HG02943 (cell line): ENCODE measurements around the gene USP37.

Experiments used
- ATAC-seq: cut with Tn5 transposase; IDR thresholded peaks from one replicate; pipeline ENCODE4 v1.9.1; 2021; ENCODE audit warnings: mild to moderate bottlenecking, low read depth, moderate library complexity; ENCODE audit not compliant: unreplicated experiment

The USP37 gene

DNA sequence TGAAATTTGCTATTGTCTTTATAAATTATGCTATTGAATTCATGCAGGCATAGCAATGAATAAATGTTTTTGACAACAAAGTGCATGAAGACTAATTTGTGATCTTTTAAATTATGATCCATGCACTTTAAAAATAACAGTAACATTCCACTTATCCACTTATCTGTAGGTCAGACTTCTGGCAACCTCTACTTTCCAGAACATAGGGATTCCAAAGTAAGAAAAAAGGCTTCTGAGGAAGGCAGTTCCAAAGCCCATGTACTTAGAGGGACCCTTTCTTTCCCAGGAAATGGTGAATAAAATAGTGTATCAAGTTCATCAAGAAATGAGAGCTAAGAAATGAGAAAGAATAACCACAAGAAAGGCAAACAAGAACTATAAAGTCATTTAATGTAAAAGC is 90.9 kb downstream of the USP37 start:
- ATAC-seq, result no peak

DNA sequence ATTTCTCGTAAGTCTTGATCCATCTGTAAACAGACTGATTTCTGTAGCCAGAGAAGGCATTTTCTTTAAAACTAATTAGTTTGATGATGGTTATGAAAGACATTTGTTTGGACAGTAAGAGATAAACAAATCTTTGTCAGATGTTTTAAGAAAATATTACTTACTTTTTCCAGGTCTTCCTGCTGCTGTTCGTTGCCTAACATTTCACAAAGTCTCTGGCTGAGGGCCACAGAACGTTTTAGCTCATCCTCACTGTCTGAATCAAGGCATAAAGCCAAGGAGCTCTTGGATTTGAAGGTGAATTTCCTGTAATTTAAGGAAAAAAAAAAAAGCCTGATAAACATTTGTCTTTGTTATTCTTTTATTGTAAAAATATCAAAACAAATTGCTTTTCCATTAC is 91.5 kb downstream of the USP37 start:
- no peak for ATAC-seq

DNA sequence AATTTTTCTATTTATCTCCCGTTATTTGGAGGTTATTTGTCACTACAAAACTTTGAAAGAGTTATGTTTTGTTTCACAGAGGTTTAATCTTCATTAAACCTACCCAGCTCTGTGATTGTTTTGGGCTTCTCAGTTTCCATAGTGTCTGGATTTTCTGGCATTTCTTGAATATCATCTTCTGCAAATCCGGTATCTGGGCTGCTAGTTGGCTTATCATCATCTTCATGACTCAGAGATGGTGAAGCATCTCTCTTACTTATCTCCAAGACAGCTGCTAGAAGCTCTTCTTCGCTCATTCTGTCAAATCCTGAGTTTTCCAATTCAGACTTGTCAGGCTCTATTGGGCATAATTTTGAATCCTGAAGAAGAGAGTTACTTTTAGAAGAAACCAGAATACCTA is 93.6 kb downstream of the USP37 start:
- no peak for ATAC-seq

DNA sequence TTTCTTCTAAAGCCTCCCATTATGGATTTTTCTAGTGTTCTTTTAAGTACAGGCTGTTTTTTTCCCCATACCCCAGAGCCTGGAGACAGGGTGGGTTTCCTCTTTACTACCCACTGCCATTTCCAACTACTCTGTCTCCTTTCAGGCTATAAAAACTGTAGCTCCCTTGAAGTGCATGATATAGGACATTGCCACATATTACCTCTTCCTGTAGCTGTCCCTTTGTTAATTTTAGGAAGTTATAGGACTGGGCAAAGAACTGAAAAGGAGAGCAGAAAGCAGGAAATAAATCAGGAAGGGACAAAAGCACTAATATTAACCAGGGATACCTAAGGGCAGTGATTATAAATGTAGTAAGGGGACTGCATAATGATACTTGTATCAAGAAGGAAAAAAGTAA is 95.2 kb downstream of the USP37 start:
- ATAC-seq, result no peak

DNA sequence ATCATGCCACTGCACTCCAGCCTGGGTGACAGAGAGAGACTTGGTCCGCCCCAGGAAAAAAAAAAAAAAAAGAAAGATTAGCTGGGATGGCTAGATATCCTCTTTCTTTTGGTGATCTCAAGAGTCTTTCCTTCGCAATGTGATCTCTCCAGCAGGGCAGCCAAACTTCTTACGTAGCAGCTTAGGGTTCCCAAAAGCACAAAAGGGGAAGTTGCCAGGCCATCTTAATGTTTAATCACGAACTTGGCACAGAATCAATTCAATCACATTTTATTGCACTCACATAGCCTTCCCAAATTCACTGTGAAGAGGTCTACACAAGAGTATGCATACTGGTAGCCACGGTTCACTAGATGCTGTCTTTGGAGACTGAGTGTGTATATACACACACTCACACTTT is 96.2 kb downstream of the USP37 start:
- ATAC-seq, result no peak

DNA sequence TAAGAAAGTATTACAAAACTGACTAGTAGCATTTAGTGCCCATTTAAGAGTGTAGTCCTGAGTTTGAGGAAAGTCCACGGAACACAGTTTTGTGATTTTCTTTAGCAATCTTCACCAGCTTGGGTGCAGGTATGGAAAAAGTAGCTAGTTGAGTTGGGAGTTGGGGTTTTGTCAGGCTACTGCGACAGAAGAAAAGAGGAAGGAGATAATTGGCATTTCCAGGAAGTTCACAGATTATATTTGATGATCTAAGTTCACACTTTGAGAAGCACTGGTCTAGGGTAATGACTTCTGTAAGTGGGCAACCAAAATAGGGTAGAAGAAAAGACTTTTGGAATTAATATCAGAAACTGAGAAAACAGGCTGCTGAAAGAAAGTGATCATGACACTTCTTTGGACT is 97.1 kb downstream of the USP37 start:
- ATAC-seq, result no peak

DNA sequence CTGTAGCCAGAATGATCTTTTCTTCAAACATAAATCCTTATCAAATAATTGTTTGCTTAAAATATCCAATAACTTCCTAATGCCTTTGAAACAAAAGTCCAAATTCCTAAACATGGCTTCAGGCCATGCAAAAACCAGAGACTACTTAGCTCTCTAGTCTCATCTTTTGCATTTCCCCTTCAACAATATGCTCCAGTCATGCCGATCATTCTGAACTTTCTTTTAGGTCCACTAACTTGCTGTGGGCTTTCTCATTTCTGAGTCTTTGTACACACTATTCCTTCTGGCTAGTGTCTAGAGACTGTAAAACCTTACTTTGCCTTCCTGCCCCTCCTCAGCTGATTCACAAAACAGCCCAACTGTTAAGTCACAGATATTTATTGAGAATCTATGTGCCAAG is 97.7 kb downstream of the USP37 start:
- ATAC-seq, result no peak

DNA sequence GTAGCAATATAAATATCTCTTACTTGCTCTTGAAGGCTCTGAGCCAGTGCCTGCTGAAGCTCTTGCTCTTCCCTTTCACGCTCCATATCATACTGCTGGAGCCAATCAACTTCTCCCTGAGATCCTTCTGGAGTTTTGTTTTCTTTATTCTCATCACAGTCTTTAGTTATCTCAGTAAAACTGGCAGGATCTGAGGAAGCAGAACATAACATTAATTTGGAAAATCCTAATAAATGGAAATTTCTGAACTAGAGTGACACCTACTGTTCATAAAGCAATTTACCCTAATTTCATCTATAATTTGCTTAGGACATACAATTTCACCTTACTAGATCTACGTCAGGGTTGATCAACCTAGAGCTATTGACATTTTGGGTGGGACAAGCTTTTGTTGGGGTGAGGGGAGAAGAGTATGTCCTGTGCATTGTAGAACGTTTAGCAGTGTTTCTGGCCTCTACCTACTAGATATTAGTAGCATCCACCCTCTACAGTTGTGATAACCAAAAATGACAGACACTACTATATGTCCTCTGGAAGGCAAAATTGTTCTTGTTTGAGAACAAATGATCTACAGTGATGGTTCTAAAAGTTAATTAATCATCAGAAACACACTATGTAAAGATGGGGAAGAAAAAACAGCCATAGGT is 102.0 kb downstream of the USP37 start:
- no peak for ATAC-seq

DNA sequence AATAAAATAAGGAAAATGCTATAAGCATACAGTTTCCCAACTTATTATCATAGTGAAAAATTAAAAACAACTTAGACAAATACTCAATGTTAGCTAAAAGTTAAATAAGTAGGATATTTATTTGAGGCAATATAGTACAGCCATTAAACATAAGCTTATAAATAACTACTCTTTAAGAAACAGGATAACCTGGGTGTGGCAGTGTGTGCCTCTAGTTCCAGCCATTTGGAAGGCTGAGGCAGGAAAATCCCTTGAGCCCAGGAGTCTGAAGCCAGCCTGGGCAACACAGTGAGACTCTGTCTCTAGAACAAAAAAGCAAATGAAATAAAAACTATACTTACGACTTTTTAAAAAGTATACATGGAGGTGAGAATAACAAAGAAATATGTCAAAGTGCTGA is 109.6 kb downstream of the USP37 start:
- ATAC-seq, result no peak

DNA sequence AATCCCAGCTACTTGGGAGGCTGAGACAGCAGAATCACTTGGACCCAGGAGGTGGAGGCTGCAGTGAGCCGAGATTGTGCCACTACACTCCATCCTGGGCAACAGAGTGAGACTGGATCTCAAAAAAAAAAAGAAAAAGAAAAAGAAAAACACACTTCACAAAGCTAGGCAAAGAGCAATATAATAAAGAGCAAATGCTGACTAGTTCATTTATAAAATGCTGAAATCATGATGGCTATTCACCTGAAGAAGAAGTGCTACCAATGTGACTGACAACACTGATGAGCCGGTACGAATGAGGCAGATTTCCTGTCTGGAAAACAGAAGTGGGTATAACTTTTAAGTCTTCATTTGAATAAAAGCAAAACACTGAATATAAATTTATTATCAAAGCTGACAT is 111.3 kb downstream of the USP37 start:
- ATAC-seq, result no peak

DNA sequence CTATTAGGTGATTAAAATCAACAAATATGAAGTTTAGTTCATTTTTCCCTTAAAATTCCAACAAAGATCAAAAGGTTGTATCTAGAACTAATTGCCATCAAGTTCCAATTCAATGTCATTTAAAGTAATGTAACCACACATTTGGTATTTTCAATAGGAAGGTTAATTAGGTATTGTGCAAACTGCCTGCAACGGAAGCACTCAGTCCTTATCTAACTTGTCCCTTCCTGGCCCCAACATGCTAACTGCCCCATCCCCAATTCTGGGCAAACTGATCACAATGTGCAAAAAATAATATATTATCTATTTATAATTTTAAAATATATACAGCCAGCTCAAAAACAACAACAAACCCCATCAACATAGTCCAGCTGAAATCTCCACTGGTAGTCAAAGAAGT is 116.1 kb downstream of the USP37 start:
- ATAC-seq, result no peak

DNA sequence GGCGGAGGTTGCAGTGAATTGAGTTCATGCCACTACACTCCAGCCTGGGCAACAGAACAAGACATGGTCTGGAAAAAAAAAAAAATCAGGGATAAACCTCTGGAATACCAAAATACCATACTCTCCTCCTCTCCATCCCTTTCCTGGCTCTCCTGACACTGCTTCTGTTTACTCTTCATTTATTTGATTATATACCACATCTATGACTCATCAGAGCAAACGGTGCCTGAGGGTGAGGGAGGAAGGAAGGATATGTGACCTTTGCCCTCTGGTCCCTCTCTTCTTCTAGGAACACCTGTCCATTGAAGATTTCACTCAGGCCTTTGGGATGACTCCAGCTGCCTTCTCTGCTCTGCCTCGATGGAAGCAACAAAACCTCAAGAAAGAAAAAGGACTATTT is 119.2 kb downstream of the USP37 start:
- no peak for ATAC-seq

DNA sequence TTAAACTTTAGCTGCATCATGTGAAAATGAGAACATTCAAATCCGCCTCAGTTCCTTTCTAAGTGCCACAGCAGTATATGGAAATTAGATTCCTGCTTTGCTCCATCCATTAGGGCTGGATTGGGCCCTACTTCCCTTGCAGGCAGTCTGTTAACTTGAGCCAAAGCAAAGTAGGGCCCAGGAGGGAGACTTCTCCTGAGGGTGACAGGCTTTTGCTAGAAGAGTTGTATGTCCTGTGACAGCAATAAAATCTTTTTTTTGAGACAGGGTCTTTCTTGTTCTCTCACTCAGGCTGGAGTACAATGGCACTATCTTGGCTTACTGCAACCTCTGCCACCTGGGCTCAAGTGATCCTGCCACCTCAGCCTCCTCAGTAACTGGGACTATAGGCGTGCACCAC is 121.1 kb downstream of the USP37 start:
- no peak for ATAC-seq

DNA sequence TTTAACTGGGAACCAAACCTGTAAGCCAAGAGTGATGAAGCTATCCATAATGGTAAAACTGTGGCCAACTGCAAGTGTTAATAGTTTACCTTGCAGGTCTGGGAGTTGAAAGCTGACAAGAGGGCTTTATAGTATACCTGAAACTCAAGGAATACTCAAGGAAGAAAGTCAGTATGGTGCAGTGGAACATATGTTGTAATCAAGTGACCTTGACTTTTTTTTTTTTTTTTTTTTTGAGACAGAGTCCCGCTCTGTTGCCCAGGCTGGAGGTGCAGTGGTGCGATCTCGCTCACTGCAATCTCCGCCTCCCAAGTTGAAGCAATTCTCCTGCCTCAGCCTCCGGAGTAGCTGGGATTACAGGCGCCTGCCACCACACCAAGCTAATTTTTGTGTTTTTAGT is 121.6 kb downstream of the USP37 start:
- no peak for ATAC-seq

DNA sequence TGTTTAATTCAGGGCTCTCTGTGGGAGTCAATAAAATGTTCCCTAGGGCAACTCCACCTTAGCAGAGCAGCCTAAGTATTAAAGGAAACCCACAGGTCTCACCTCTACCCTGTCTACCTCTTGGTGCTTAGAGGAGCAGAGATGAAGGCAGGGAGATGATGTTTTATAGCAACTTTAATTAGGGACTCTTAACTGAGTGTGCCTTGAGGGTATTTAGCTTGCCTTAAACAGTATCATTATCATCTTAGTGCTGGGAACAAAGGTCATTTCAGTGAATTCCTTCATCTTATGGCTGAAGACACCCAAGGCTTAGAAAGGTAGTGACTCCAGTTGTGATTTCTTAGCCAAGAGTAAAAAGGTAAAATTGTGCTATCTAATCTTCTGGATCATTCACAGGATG is 122.5 kb downstream of the USP37 start:
- ATAC-seq, result no peak

DNA sequence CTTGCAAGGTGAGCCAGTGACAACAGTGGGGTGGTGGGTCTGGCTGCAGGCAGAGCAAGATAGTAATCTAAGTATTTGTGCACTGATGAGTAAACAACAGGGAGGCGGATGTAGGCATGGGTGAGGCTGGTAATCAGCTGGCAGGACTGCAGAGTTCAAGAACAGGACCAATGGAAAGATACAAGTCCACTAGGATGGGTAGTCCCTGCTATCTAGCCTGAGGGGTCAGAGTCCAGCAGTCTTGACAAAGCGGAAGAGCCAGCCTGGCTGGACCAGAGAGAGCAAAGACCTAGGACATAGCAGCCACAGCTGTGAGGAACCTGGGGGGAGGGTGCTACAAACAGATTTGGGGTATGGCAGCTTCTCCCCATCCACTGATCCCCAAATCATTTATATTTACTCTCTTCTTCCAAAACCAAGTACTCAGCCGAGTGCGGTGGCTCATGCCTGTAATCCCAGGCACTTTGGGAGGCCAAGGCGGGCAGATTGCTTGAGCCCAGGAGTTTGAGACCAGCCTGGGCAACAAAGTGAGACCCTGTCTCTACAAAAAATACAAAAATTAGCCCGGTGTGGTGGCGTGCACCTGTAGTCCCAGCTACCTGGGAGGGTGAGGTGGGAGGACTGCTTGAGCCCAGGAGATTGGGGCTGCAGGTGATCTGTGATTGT is 123.3 kb downstream of the USP37 start:
- no peak for ATAC-seq

DNA sequence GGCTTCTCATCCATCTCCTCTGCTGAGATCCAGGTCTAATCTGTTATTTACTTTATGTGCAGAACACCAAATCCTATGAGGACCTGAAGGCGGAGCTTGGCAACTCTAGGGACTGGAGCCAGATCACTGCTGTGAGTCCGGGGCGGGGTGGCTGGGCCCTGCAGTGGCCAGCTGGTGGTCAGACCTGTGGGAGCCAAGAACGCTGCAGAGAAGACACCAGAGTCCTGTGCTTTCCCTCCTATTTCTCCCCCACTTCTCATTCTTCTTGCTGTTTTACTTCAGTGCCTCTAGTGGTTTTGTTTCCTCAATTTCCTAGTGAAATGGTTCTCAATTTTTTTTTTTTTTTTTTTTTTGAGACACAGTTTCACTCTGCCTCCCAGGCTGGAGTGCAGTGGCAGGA is 129.6 kb downstream of the USP37 start:
- ATAC-seq, result no peak

DNA sequence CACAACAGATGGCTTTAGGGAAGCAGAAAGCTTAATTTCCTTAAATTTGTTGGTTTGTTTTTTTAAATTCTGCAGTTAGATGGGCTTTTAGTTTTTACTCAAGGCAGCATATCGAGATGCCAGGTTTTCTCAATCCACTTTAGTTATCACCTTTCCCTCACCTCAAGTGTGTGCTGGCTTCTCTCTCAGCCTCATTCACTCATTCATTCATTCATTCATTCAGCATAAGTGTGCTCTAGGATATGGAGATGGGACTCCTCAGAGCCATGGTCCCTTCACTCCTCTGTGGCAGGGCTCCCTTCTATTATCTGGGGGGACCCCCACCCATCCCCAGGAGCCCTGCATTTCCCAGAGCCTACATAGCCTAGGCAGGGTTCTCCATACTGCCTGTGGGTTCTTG is 130.2 kb downstream of the USP37 start:
- no peak for ATAC-seq

DNA sequence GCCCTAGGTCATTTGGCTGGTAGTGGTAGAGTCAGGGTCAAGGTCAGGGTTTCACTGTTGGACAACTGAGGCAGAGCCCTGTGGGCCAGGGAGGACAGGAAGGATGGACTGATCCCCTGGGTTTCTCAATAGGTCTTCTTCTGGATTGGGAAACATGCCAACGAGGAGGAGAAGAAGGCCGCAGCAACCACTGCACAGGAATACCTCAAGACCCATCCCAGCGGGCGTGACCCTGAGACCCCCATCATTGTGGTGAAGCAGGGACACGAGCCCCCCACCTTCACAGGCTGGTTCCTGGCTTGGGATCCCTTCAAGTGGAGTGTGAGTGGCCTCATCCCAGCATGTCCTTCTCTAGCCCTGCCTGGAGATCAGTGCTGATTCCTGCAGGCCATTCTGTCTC is 131.2 kb downstream of the USP37 start:
- ATAC-seq, result no peak

DNA sequence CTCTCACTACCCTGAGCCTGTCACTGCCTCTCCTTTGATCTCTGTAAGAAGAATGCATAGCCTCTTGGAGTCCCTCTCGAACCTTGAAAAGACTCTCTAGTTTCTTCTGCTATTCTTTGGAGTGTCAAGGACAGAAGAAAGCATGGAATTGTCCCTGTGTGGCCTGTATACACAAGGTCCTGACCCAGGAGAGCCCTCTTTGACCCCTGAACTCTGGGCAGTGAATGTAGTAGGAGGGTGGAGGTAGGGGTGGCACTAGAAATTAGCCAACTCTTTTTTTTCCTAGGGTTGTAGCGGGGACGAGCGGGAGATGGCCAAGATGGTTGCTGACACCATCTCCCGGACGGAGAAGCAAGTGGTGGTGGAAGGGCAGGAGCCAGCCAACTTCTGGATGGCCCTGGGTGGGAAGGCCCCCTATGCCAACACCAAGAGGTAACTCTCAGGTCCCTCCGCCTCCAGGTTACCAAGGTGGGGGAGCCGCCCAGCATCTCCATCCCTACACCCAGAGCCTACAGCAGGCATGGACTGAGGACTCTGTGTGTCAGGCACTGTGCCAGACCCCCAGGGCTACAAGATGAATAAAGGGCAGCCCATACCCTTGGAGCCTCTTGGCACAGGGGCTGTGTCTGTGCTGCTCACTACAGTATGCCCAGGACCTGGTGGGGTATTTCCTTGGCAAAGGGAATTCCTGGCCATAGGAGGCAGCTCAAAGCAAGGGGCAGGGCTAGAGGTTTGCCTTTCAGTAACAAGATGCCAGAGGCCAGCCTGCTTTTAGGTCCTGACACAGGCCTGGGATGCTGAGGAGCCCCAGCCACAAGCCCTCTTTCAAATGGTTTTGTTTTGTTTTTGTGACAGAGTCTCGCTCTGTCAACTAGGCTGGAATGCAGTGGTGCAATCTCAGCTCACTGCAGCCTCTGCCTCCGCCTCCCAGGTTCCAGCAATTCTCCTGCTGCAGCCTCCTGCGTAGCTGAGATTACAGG is 132.9 kb downstream of the USP37 start:
- ATAC-seq, result no peak

DNA sequence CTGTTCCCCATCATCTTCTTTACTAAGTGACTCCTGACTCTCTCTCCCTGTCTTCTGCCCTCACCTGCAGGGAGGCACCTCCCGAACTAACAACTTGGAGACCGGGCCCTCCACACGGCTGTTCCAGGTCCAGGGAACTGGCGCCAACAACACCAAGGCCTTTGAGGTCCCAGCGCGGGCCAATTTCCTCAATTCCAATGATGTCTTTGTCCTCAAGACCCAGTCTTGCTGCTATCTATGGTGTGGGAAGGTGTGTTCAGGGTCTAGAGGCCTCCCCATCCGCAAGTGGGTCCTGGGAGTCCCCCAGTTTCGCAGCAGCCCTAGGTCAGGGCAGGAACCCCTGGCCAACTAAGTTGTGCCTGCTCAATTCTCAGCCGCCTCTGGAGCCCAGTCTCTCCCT is 133.7 kb downstream of the USP37 start:
- no peak for ATAC-seq
